Measurements from ENCODE around the gene ZFTA.
"Not testable (repeated sequence)": the region's sequence is repeated elsewhere in the genome, so short reads cannot be mapped to it uniquely, and the experiment has no call there.

- TF ChIP-seq POLR2A (IDR thresholded peaks at IDR 0.05; ENCODE audit: low read length); GATA1 (IDR thresholded peaks at IDR 0.05; ENCODE audit: low read depth, low read length): not testable (repeated sequence)
Observed at GRCh38 chr11:63771741-63772318, 3.3 kb upstream of the ZFTA start.

Measured in erythroblast (primary cell).